K562 (cell line): ENCODE data around the gene KCTD17. TPM values are rescaled to one million over a fixed set of nuclear protein-coding genes. Genes with fewer than 3 reads are reported as not detected.
A peak's percentile ranks its signal among the peaks of the same experiment; 100 is the strongest.

ENCODE experiments used
- ATAC-seq: fragments of 200-7000 bp; cut with Tn5 transposase; 3 replicates; pipeline ENCODE4 v1.9.1; 2020; ENCODE audit warnings: moderate library complexity
- Bru-seq: library from RNA; stranded (reverse); fragments of 400-500 nt; gene quantifications from one replicate; lab custom pipeline; 2021; lab: Mats Ljungman, UMichigan
- BruChase-seq, 2 experiments: library from RNA; stranded (reverse); fragments of 400-500 nt; gene quantifications; one replicate each; lab custom pipeline; 2021; lab: Mats Ljungman, UMichigan
- BruUV-seq: library from RNA; stranded (reverse); fragments of 400-500 nt; replicated peaks from 2 replicates; lab custom pipeline; 2021; lab: Mats Ljungman, UMichigan
- CTCF ChIA-PET: fragments of 300-600 bp; formaldehyde crosslinking; extraction: SDS; loops from one replicate; lab custom pipeline; 2021; ENCODE audit warnings: low intra/inter-chr PET ratio; lab: Yijun Ruan, JAX
- POLR2A ChIA-PET: fragments of 300-600, 350-650 bp; sonication (Branson Sonifier 250); formaldehyde crosslinking; extraction: SDS; loops from one replicate; lab custom pipeline; 2021; ENCODE audit warnings: antibody characterized with exemption, inconsistent platforms; lab: Yijun Ruan, JAX
- DNase-seq, 4 experiments: peaks; one replicate each; pipeline versions ENCODE4 v3.0.0 to v3.0.0-alpha.2; 2011 to 2018; ENCODE audit warnings: low spot score in 3 of 4, mixed read lengths in 3 of 4; ENCODE audit errors: extremely low read depth in 1 of 4
- FAIRE-seq: peaks from 2 replicates; lab custom pipeline; 2011; peaks lifted over from hg19 to GRCh38; lab: Jason Lieb, UNC
- H2AFZ ChIP-seq: 2 replicates; pipeline ENCODE4 v1.6.0; 2011; ENCODE audit warnings: low read depth, low read length, control low read depth, inconsistent platforms
- H3K27ac ChIP-seq: fragments of 200-600 bp; 3 replicates; pipeline ENCODE4 v1.8.0; 2011; ENCODE audit warnings: low read depth, mild to moderate bottlenecking, control low read depth, inconsistent platforms, low read length, moderate library complexity, mixed read lengths; ENCODE audit errors: extremely low read depth
- H3K27me3 ChIP-seq, 2 experiments: fragments of 300-600 bp in 1 of 2; 2 replicates in 1 of 2; 3 replicates in 1 of 2; pipeline versions ENCODE4 v1.6.0 to v1.8.0; 2011; ENCODE audit warnings: inconsistent platforms in 2 of 2, low read length in 2 of 2, mild to moderate bottlenecking in 1 of 2, mixed read lengths in 1 of 2, moderate library complexity in 1 of 2; ENCODE audit not compliant: control insufficient read depth in 2 of 2, insufficient read depth in 2 of 2
- H3K36me3 ChIP-seq: fragments of 300-600 bp; 3 replicates; pipeline ENCODE4 v1.8.0; 2011; ENCODE audit warnings: mild to moderate bottlenecking, low read length, inconsistent platforms; ENCODE audit not compliant: control insufficient read depth, insufficient read depth
- H3K4me1 ChIP-seq, 2 experiments: fragments of 200-600 bp in 1 of 2; replicated peaks in 1 of 2; 2 replicates in 1 of 2; 3 replicates in 1 of 2; pipeline versions ENCODE4 v1.5.1 to v1.8.0; 2011; ENCODE audit warnings: inconsistent platforms in 2 of 2, low read length in 2 of 2, mild to moderate bottlenecking in 1 of 2, mixed read lengths in 1 of 2, moderate library complexity in 1 of 2; ENCODE audit not compliant: control insufficient read depth in 2 of 2, insufficient read depth in 2 of 2
- H3K4me2 ChIP-seq: 2 replicates; pipeline ENCODE4 v1.6.1; 2011; ENCODE audit warnings: low read length, control low read depth, inconsistent platforms, mixed read lengths; ENCODE audit not compliant: insufficient read depth
- H3K4me3 ChIP-seq: fragments of 200-600 bp; sonication (generic), shearing (Covaris generic); 2 replicates; pipeline ENCODE4 v1.5.1; 2016; ENCODE audit warnings: control low read depth, inconsistent platforms
- H3K79me2 ChIP-seq: fragments of 200-600 bp; 3 replicates; pipeline ENCODE4 v1.8.0; 2011; ENCODE audit warnings: low read length, inconsistent platforms; ENCODE audit not compliant: control insufficient read depth, insufficient read depth
- H3K9ac ChIP-seq, 2 experiments: 2 replicates each; pipeline versions ENCODE4 v1.6.0 to v1.6.1; 2011; ENCODE audit warnings: low read depth in 2 of 2, low read length in 2 of 2, control low read depth in 1 of 2, inconsistent platforms in 1 of 2, mild to moderate bottlenecking in 1 of 2, mixed read lengths in 1 of 2; ENCODE audit not compliant: insufficient read depth in 1 of 2
- H3K9me1 ChIP-seq: one replicate; pipeline ENCODE4 v1.6.0; 2011; ENCODE audit warnings: inconsistent platforms, mild to moderate bottlenecking, low read length, moderate library complexity; ENCODE audit not compliant: control insufficient read depth, insufficient read depth
- H3K9me3 ChIP-seq: replicated peaks from 2 replicates; pipeline ENCODE4 v1.5.1; 2011; ENCODE audit warnings: low read depth, low read length, inconsistent platforms; ENCODE audit not compliant: control insufficient read depth, insufficient read depth
- H4K20me1 ChIP-seq: replicated peaks from 2 replicates; pipeline ENCODE4 v1.6.1; 2011; ENCODE audit warnings: low read length, inconsistent platforms, mixed read lengths; ENCODE audit not compliant: control insufficient read depth, insufficient read depth
- ELF2 ChIP-seq: fragments of 250-450 bp; sonication (Bioruptor Pico); IDR thresholded peaks from 2 replicates; pipeline ENCODE4 v1.5.0; 2021; ENCODE audit warnings: mild to moderate bottlenecking
- HCFC1 ChIP-seq: IDR thresholded peaks from 2 replicates; pipeline ENCODE4 v1.6.1; 2012; ENCODE audit warnings: low read depth, low read length, improper control_type of control experiment
- LARP7 ChIP-seq: fragments of 450-650 bp; IDR thresholded peaks from 2 replicates; pipeline ENCODE4 v1.6.1; 2016
- NR2C2 ChIP-seq, 2 experiments: fragments of 200-800 bp in 1 of 2; sonication (Bioruptor generic) in 1 of 2; sonication (generic) in 1 of 2; formaldehyde crosslinking in 1 of 2; IDR thresholded peaks; 2 replicates each; pipeline versions ENCODE4 v1.6.1 to v1.8.0; 2016 to 2022; ENCODE audit warnings: mild to moderate bottlenecking in 1 of 2, missing compliant biosample characterization in 1 of 2, missing genetic modification characterization in 1 of 2, missing genetic modification reagents in 1 of 2
- SIX5 ChIP-seq, 2 experiments: IDR thresholded peaks; 2 replicates each; pipeline ENCODE4 v1.6.1; 2011; ENCODE audit warnings: low read length in 2 of 2, borderline replicate concordance in 1 of 2, low read depth in 1 of 2, mild to moderate bottlenecking in 1 of 2, moderate library complexity in 1 of 2; ENCODE audit not compliant: insufficient read depth in 1 of 2
- ZNF143 ChIP-seq: sonication (generic); formaldehyde crosslinking; IDR thresholded peaks from 2 replicates; pipeline ENCODE4 v1.9.0; 2022; ENCODE audit warnings: mild to moderate bottlenecking, missing genetic modification reagents
- ZNF589 ChIP-seq: fragments of 200-800 bp; sonication (Bioruptor generic); IDR thresholded peaks from 2 replicates; pipeline ENCODE4 v1.6.1; 2016; ENCODE audit warnings: low read depth, missing genetic modification characterization, missing compliant biosample characterization
- whole genome bisulfite sequencing: fragments of 100-300 bp; shearing (Covaris generic); methylation state at CpG from one replicate; pipeline ENCODE4 v1.1.6; 2016; ENCODE audit warnings: low coverage, mixed read lengths; ENCODE audit not compliant: insufficient coverage; ENCODE audit errors: missing lambda C conversion rate; 5-methylcytosine and 5-hydroxymethylcytosine counted together
- in situ Hi-C: fragments of 300-500 bp; cut with MboI; formaldehyde crosslinking; loops from 4 replicates; pipeline ENCODE4 v1.15.0; 2018; ENCODE audit warnings: inconsistent platforms, mixed read lengths
- intact Hi-C: fragments of 100-400 bp; cut with micrococcal nuclease; formaldehyde crosslinking; loops from 2 replicates; pipeline ENCODE4 v1.14.2; 2022
- long read RNA-seq, 3 experiments: library from polyadenylated mRNA in 2 of 3; library from RNA in 1 of 3; unstranded in 2 of 3; stranded (forward) in 1 of 3; transcript quantifications; one replicate each; pipeline ENCODE4 v2.0.0, GENCODE V29; 2019 to 2022
- polyA minus RNA-seq, 3 experiments: library from RNA; depleted of rRNA, polyadenylated mRNA; stranded (reverse); fragments of >200 nt; gene quantifications; 2 replicates each; pipeline ENCODE4 v1.2.3, GENCODE V29; 2011
- polyA plus RNA-seq, 8 experiments: library from polyadenylated mRNA; depleted of rRNA in 4 of 8; stranded (reverse) in 5 of 8; unstranded in 3 of 8; fragments of >200 nt; fragmentation: Nextera tagmentation in 2 of 8; fragmentation: Illumina TruSeq in 1 of 8; extraction: Ambion mirVana in 2 of 8; extraction: Trizol in 1 of 8; gene quantifications; 2 replicates each; pipeline versions ENCODE4 v1.2.1 to v1.2.3, GENCODE V29; 2011 to 2014; ENCODE audit warnings: inconsistent platforms in 1 of 8, missing spikeins in 1 of 8
- total RNA-seq, 7 experiments: library from RNA; depleted of rRNA in 6 of 7; stranded (reverse); fragments of >200 nt in 6 of 7; fragmentation: Illumina TruSeq in 2 of 7; extraction: Trizol in 2 of 7; gene quantifications; 2 replicates each; pipeline versions ENCODE4 v1.2.1 to v1.2.3, GENCODE V29; 2011 to 2021; ENCODE audit warnings: low replicate concordance in 1 of 7
- TF ChIP-seq, protein P1 (sequence below): sonication (generic); formaldehyde crosslinking; IDR thresholded peaks from 2 replicates; pipeline ENCODE4 v1.8.0; 2022; ENCODE audit warnings: mild to moderate bottlenecking, missing genetic modification reagents, borderline replicate concordance
- TF ChIP-seq, protein P2 (sequence below), 3 experiments: IDR thresholded peaks in 2 of 3; conservative IDR thresholded peaks in 1 of 3; 2 replicates each; pipeline ENCODE4 v1.5.1; 2011 to 2012; ENCODE audit warnings: low read length in 3 of 3, mild to moderate bottlenecking in 3 of 3, control low read depth in 2 of 3, improper control_type of control experiment in 1 of 3, inconsistent platforms in 1 of 3, low read depth in 1 of 3, mixed read lengths in 1 of 3, moderate library complexity in 1 of 3; ENCODE audit not compliant: insufficient read depth in 2 of 3

Gene KCTD17, protein sequence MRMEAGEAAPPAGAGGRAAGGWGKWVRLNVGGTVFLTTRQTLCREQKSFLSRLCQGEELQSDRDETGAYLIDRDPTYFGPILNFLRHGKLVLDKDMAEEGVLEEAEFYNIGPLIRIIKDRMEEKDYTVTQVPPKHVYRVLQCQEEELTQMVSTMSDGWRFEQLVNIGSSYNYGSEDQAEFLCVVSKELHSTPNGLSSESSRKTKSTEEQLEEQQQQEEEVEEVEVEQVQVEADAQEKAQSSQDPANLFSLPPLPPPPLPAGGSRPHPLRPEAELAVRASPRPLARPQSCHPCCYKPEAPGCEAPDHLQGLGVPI
- 1.3 and 3.4 TPM in 2 replicates for total RNA-seq (2011; cell fraction: chromatin; rRNA removed; ENCODE audit: low replicate concordance)
- 0.66 and 2.0 TPM in 2 replicates for total RNA-seq (2011; cell fraction: nucleolus; rRNA removed)
- total RNA-seq (2011; cell fraction: nucleoplasm; rRNA removed), result 1.2 and 2.7 TPM in 2 replicates
- 0.41 TPM in 2 replicates for total RNA-seq (2014; rRNA removed)
- 0.44 TPM in 1 of 2 replicates, not detected in the other for total RNA-seq (2014; rRNA removed; fragmentation: Illumina TruSeq; extraction: Trizol)
- 0.22 TPM in 1 of 2 replicates, not detected in the other for total RNA-seq (2015; rRNA removed; fragmentation: Illumina TruSeq; extraction: Trizol)
- 0.49 and 0.67 TPM in 2 replicates for total RNA-seq (2021)
- 0.64 and 1.1 TPM in 2 replicates for polyA plus RNA-seq (2011; rRNA removed)
- polyA plus RNA-seq (2011; cell fraction: cytosol; rRNA removed), result 0.82 and 1.1 TPM in 2 replicates
- polyA plus RNA-seq (2011; cell fraction: nucleus; rRNA removed), result 2.6 and 3.6 TPM in 2 replicates
- polyA plus RNA-seq (2012), result 0.34 and 0.82 TPM in 2 replicates
- polyA plus RNA-seq (2014; fragmentation: Illumina TruSeq; extraction: Trizol), result 0.21 and 0.51 TPM in 2 replicates
- polyA plus RNA-seq (2014; fragmentation: Nextera tagmentation; extraction: Ambion mirVana), result not detected
- polyA plus RNA-seq (2014; rRNA removed), result 0.70 and 0.90 TPM in 2 replicates
- 0.39 and 0.70 TPM in 2 replicates for polyA minus RNA-seq (2011; rRNA and poly(A)+ RNA removed)
- polyA minus RNA-seq (2011; cell fraction: cytosol; rRNA and poly(A)+ RNA removed), result not detected in 2 replicates
- polyA minus RNA-seq (2011; cell fraction: nucleus; rRNA and poly(A)+ RNA removed), result 0.40 and 1.2 TPM in 2 replicates
- percentile 12 among the genes with signal in this experiment for Bru-seq, nascent RNA
- percentile 8 among the genes with signal in this experiment for BruChase-seq, experiment 1, labeled RNA remaining after a 2-hour chase
- not detected for BruChase-seq, experiment 2, labeled RNA remaining after a 6-hour chase
- long read RNA-seq, experiment 1, partial matches to known transcripts, result 0 of 1 reads
- long read RNA-seq, experiment 1, other reads (novel, unspliced or antisense), result 1 of 1 reads
- long read RNA-seq, experiment 2, partial matches to known transcripts, result 1 of 1 reads
- long read RNA-seq, experiment 2, other reads (novel, unspliced or antisense), result 0 of 1 reads
- long read RNA-seq, experiment 3, result 0 reads

DNA sequence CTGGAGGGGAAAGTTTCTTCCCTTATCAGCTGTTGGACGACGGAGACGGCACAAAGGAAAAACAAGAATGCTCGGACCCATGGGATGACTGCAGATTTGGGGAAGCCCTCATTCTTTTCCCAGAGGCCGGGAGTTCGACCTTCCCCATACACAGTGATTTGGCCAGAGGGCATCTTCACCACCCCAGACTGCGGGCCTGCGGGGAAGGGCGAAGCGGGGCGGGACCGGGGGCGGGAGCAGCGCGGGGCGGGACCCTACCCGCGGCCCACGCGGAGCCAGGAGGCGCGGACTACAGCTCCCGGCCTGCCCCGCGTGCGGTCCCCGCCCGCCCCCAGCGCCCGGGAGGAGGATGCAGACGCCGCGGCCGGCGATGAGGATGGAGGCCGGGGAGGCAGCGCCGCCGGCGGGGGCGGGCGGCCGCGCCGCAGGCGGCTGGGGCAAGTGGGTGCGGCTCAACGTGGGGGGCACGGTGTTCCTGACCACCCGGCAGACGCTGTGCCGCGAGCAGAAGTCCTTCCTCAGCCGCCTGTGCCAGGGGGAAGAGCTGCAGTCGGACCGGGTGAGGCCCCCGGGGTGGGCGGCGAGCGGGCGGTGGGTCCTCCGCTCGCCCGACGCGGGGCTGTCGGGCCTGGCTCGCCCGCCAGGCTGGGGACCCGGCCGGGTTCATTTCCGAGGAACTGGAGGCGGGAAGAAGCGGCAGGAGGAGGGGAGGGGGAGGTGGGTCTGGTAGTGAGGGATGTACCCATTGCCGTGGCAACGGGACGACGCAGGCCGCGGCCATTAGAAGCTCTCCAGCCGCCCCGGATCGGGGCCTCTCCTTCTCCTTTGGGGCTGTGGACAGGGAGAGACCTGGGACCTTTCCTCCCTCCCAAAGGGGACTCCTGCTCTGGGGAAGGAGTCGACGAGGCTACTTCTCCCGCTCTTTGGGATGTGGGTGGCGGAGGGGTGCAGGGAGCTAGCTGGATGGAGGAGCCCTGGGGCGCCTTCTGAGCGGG, at the start of gene KCTD17:
KCTD17 (plus strand) TSS at position 352 of the 995 bp plus-strand sequence; CDS start at position 371, 19 bp downstream.
- Histone ChIP-seq H3K4me3 (no peak within 1 kb of the TSS), H2AFZ (peak within 1 kb of the TSS; percentile 63; the same call in 1 of the 2 replicates), H4K20me1 (no peaks in the 10 kb centered on the region), H3K4me1 (peaks cover 0 to 25% of the 10 kb centered on the region in 2 experiments; a peak in 2 of 5 replicates), H3K9me1 (no peaks in the 10 kb centered on the region), H3K27me3 (peaks cover 10 to 40% of the 10 kb centered on the region in 2 experiments; a peak in 4 of 5 replicates), H3K4me2 (peak within 1 kb of the TSS; percentile 49), H3K9ac (no peak within 1 kb of the TSS; a peak in 1 of 4 replicates), H3K79me2 (no peaks in the 10 kb centered on the region), H3K9me3 (no peaks in the 10 kb centered on the region), H3K27ac (no peak within 1 kb of the TSS), H3K36me3 (no peaks in the 10 kb centered on the region)
- 0% methylated on average over 3 of the region's 89 CpGs for WGBS
- ChIA-PET CTCF (no interaction called here), POLR2A (no interaction called here)
- in situ Hi-C loops, result no loop called here
- no peak for FAIRE-seq
- BruUV-seq, result no TSS peak
- intact Hi-C loops, result no loop called here
- peak; percentile 54 to 91 (median 86) for DNase-seq
- peak; percentile 99 for ATAC-seq
- TF ChIP-seq ELF2 (no peak), HCFC1 (peak; percentile 81), SIX5 (IDR thresholded peaks at IDR 0.05; ENCODE audit: borderline replicate concordance in 1 of 2, insufficient read depth in 1 of 2, low read depth in 1 of 2, low read length in 2 of 2) (peak; percentile 8 to 45; a peak in 2 of 4 replicates), NR2C2 (CRISPR knock-in tag; IDR thresholded peaks at IDR 0.05) (no peak), NR2C2 (tag; IDR thresholded peaks at IDR 0.05) (no peak), LARP7 (no peak), ZNF589 (CRISPR knock-in tag) (no peak), ZNF143 (peak; percentile 68)
- TF ChIP-seq, protein P1, sequence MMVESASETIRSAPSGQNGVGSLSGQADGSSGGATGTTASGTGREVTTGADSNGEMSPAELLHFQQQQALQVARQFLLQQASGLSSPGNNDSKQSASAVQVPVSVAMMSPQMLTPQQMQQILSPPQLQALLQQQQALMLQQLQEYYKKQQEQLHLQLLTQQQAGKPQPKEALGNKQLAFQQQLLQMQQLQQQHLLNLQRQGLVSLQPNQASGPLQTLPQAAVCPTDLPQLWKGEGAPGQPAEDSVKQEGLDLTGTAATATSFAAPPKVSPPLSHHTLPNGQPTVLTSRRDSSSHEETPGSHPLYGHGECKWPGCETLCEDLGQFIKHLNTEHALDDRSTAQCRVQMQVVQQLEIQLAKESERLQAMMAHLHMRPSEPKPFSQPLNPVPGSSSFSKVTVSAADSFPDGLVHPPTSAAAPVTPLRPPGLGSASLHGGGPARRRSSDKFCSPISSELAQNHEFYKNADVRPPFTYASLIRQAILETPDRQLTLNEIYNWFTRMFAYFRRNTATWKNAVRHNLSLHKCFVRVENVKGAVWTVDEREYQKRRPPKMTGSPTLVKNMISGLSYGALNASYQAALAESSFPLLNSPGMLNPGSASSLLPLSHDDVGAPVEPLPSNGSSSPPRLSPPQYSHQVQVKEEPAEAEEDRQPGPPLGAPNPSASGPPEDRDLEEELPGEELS (CRISPR knock-in tag), result no peak
- TF ChIP-seq, protein P2, sequence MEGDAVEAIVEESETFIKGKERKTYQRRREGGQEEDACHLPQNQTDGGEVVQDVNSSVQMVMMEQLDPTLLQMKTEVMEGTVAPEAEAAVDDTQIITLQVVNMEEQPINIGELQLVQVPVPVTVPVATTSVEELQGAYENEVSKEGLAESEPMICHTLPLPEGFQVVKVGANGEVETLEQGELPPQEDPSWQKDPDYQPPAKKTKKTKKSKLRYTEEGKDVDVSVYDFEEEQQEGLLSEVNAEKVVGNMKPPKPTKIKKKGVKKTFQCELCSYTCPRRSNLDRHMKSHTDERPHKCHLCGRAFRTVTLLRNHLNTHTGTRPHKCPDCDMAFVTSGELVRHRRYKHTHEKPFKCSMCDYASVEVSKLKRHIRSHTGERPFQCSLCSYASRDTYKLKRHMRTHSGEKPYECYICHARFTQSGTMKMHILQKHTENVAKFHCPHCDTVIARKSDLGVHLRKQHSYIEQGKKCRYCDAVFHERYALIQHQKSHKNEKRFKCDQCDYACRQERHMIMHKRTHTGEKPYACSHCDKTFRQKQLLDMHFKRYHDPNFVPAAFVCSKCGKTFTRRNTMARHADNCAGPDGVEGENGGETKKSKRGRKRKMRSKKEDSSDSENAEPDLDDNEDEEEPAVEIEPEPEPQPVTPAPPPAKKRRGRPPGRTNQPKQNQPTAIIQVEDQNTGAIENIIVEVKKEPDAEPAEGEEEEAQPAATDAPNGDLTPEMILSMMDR (IDR thresholded peaks at IDR 0.05 in 2 of 3, conservative IDR thresholded peaks at IDR 0.05 in 1 of 3; ENCODE audit: insufficient read depth in 2 of 3, low read depth in 1 of 3, low read length in 3 of 3), result 0 out of 6 replicates have a peak, but pooled peaks of 1 of the 3 experiments have one; percentile 6
